ENCODE results near the gene MYLK.
"Not testable (repeated sequence)": the region's sequence is repeated elsewhere in the genome, so short reads cannot be mapped to it uniquely, and the experiment has no call there.

The MYLK gene

DNA sequence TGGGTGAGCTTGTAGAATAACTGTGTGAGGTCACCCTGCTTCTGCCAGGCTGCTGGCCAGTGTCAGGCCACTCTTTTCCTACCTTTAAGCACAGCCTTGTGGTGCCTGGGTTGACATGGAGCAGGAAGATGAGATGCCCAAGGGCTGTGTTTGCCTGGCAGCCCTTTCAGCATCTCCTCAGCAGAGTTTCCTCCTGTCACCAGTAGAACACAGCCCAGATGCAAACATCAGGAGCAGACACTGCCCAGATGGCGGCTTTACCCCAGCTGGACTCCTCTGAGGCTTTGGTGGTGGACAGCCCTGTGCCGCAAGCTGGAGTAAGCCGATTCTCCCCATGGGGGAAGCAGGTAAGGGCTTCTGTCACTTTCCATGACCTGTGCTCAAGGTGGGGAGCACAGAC lies 180.5 kb downstream of the MYLK start:
- not testable (repeated sequence) for DNase-seq (ENCODE audit: low read depth in 4 of 4, low spot score in 1 of 4)

DNA sequence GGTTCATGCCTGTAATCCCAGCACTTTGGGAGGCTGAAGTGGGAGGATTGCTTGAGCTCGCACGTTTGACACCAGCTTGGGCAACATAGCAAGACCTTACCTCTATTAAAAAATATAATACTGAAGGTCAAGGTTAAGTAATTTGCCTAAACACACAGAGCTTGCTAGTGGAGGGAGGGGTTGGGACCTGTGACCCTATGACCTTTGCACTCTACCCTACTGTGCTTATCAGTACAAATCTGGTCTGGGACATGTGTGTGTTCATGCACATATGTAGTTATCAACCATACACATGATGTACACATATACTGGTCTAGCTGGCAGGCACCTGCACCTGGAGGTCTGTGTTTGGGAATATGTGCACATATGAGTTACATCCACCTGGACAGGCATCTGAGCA lies 181.4 kb downstream of the MYLK start:
- no peak for DNase-seq (ENCODE audit: low read depth in 4 of 4, low spot score in 1 of 4)

- DNase-seq (ENCODE audit: low read depth in 4 of 4, low spot score in 1 of 4), result peak in 1 of 4 experiments; percentile 7
Measured at GRCh38 chr3:123702057-123702456, 182.1 kb downstream of the MYLK start.

DNA sequence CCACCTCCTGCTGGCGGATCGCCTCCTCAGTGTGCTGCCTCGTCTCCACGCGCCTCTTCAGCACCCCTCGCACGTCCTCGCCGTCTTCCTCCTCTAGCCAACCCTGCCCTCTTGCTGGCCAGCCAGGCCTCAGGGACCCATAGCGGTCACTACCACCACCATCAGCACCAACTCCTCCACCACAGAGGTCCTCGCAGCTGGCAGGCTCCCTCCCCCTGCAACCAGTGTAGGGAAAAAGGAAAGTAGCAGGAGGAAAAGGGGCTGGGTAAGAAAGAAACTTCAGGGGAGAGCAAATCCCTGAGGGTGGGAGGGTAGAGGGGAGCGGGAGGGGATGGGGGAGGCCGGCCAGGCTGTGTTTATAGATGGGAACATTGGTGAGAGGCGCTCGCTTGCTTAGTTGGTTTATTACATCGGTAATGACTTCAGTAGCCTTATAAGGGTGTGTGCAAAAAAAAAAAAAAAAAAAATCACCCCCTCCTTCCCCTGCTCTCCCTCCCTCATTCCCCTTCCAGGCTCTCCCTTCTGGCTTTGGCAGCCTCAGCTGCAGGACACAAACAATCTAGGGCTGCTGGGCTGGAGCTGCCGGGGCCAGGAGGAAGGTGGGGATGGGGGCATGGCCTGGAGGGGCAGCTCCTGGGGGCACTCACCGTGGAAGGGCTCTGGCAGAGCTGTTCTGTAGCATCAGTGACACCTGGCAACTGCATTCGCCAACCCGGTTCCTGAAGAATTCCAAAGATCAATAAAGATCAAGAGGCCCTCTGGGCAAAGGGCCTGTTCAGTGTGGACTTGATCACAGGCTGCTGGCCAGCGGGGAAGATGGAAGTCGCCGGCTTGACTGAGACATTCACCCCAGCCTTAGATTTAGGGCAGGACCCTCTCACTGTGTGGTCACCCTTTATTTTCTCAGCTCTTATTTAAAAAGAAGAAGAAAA lies 183.1 kb downstream of the MYLK start:
- DNase-seq (ENCODE audit: low read depth in 4 of 4, low spot score in 1 of 4), result no peak

DNA sequence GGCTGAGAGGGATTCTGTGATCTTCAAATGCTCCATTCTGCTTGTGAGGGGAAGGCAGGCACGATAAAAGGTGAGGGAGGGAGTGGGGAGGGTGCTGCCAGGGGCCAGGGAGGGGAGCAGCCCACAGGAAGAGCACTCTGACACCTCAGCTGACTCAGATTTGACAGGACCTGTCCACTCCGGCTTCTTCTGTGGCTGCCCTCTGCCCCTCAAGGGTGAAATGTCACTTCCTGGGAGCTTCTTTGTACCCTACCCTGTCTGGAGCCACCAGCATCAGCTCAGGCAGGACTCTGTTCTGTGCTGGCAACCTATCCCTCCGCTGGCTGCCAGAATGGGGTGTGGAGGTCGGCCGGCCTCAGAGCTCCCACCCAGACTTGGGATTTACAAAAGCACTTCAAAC lies 185.3 kb downstream of the MYLK start:
- no peak for DNase-seq (ENCODE audit: low read depth in 4 of 4, low spot score in 1 of 4)

GRCh38 chr3:123696808-123697207 lies 187.3 kb downstream of the MYLK start:
- DNase-seq (ENCODE audit: low read depth in 4 of 4, low spot score in 1 of 4), result no peak

DNA sequence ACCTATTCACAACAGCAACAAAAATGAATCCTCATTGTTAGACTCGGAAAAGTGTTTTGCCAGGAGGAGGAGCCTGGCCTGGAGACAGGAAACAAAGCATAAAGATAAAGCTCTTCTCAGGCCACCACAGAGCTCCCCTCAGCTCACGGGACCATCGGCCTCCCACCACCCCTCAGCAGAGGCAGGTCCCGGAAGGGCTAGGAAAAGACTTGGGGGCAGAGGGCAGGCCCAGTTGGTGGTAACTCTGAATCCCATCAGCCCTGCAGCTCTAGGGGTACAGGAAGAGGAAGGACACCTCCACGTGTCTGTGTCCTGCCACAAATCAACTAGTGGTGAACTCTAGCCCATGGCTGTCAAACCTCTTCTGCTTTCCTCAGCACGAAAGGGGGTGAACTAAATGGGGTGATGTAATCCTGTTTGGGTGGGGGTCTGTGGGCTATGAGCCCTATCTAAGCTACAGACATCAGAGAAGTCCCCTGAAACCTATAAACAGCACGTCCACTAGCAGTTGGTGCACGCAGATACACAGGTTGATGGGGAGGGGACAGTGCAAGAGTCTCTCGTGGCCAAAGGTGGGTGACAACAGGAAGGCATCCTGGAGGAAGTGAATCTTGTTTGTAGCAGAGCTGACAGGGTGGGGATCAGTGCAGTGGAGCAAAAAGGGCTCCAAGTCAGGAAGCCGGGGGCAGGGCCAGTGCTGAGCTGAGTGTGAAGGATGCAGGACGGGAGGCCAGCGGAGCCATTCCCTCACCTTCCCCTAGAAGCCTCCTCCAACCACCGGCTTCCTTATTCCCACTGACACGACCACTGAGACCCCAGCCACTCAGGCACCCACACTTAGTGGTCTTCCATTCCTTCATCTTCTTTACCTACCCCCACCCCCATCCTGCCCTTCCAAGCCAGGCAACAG lies 188.1 kb downstream of the MYLK start:
- DNase-seq (ENCODE audit: low read depth in 4 of 4, low spot score in 1 of 4), result no peak

GRCh38 chr3:123695152-123695551 lies 189.0 kb downstream of the MYLK start:
- no peak for DNase-seq (ENCODE audit: low read depth in 4 of 4, low spot score in 1 of 4)

- no peak for DNase-seq (ENCODE audit: low read depth in 4 of 4, low spot score in 1 of 4)
Measured at GRCh38 chr3:123694366-123695087, 189.6 kb downstream of the MYLK start.

DNA sequence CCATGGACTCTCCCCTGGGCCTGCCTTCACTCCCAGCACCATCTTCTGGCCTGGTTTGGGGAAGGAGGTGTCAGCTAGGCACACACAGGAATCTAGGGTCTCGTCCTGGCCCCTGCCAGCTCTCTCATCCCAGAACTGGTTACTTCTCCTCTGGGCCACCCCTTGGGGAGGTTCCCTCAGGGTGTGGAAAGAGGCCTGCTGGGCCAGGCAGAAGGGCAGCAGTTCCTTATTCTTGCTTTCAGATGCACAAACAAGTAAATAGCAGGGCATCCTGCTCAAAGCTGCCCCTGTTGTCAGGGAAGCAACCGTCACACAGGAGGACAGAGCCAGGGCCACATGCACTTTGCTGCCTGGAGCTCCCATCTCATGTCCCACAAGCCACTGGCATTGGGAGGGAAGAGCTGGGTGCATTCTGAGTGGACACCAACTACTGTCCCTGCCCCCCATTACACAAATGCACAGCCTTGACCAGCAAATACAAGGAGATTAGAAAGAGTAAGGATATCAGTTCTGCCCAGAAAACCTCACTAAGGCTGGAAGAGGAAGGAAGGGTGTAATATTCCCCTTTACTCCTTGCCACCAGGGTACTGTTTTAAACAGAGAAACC lies 190.4 kb downstream of the MYLK start:
- no peak for DNase-seq (ENCODE audit: low read depth in 4 of 4, low spot score in 1 of 4)

GRCh38 chr3:123692671-123693070 lies 191.5 kb downstream of the MYLK start:
- no peak for DNase-seq (ENCODE audit: low read depth in 4 of 4, low spot score in 1 of 4)

GRCh38 chr3:123692041-123692440 lies 192.1 kb downstream of the MYLK start:
- no peak for DNase-seq (ENCODE audit: low read depth in 4 of 4, low spot score in 1 of 4)

DNA sequence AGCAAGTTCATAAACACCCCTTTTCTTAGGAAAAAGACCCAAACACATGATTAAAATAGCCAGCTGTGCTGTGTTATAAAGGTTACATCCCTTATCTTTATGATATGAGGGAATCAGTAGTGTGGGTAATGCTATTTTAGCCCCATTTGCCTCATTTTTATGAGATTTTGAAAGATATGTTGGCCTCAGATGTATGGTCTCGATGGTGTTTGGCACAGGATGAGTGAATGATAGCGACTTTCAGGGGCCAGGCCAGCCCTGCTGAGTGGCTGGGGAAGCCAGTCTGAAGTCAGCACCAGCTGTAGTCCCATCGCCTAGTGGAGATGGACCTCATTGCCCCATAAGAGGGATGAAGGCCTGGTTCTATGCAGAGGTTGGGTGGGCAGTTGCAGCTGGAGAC lies 194.3 kb downstream of the MYLK start:
- no peak for DNase-seq (ENCODE audit: low read depth in 4 of 4, low spot score in 1 of 4)

DNA sequence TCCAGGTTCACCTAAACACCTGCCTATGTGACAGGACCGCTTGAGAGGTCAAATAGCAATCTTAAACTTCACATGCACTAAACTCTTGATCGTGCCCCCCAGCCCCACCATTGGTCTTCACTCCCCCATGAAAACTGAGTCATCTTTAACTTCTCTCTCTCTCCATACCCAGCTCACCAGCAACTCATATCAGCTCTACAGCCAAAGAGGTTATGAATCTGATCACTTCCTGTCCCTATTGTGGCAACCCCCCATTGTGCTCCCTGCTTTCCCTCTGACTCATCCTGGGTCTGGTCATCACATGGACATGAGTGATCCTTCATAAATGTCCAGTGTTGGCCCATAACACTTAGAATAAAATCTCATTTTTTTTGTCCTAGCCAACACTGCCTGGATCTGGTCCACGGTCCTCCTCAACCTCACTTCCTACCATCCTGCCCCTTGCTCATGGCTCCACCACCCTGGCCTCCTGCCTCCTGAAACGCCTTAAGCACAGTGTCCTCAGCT lies 195.8 kb downstream of the MYLK start:
- DNase-seq (ENCODE audit: low read depth in 4 of 4, low spot score in 1 of 4), result no peak

GRCh38 chr3:123687286-123687685 lies 196.8 kb downstream of the MYLK start:
- DNase-seq (ENCODE audit: low read depth in 4 of 4, low spot score in 1 of 4), result no peak

- DNase-seq (ENCODE audit: low read depth in 4 of 4, low spot score in 1 of 4), result no peak
Measured at GRCh38 chr3:123686251-123686650, 197.9 kb downstream of the MYLK start.

DNA sequence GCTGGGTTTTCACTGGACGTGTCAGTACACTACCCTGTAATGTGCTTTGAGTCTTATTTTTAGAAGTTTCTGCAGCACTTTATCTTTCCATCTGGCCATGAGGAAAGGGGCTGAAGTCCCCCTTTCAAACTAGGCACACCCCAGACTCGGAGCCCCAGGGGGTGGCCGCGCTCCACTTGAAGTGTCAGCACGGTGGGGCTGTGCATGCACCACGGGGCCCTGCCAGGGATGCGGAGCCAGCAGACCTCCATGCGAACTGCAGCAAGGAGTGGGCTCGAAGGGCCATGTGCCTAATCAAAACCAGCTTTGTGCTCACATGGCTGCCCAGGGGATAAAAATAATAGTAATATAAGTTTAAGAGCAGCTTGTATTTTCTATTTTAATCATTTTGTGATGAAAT lies 198.4 kb downstream of the MYLK start:
- DNase-seq (ENCODE audit: low read depth in 4 of 4, low spot score in 1 of 4), result no peak

GRCh38 chr3:123684636-123685035 lies 199.5 kb downstream of the MYLK start:
- no peak for DNase-seq (ENCODE audit: low read depth in 4 of 4, low spot score in 1 of 4)

- no peak for DNase-seq (ENCODE audit: low read depth in 4 of 4, low spot score in 1 of 4)
Measured at GRCh38 chr3:123684209-123684608, 199.9 kb downstream of the MYLK start.

- no peak for DNase-seq (ENCODE audit: low read depth in 4 of 4, low spot score in 1 of 4)
Measured at GRCh38 chr3:123683505-123684154, 200.5 kb downstream of the MYLK start.

Data from stimulated activated CD4-positive, alpha-beta T cell treated with anti-CD3 and anti-CD28 coated beads, Interleukin-1b, Interleukin-23, amount 100 ng/mL, for 24 hours (primary cell).